A549 (cell line): ENCODE data around the gene SNF8. TPM values are rescaled to one million over a fixed set of nuclear protein-coding genes. Genes with fewer than 3 reads are reported as not detected.

Experiments
- ATAC-seq, 2 experiments: fragments of 200-7000 bp in 1 of 2; fragments of >200 bp in 1 of 2; cut with Nextera tagmentation in 1 of 2; cut with Tn5 transposase in 1 of 2; 3 replicates each; pipeline versions ENCODE4 v1.8.0 to v1.9.1; 2018 to 2020; ENCODE audit warnings: mild to moderate bottlenecking in 1 of 2, moderate library complexity in 1 of 2
- CTCF ChIA-PET: fragments of 300-600 bp; sonication (Branson Sonifier 250); formaldehyde crosslinking; extraction: SDS; loops from one replicate; lab custom pipeline; 2021; ENCODE audit warnings: antibody characterized with exemption, inconsistent platforms; lab: Yijun Ruan, JAX
- POLR2A ChIA-PET: fragments of 350-600 bp; formaldehyde crosslinking; extraction: SDS; loops from one replicate; lab custom pipeline; 2021; ENCODE audit warnings: antibody characterized with exemption, inconsistent platforms; lab: Yijun Ruan, JAX
- DNase-seq, 2 experiments: peaks; one replicate each; pipeline versions ENCODE4 v3.0.0 to v3.0.0-alpha.2; 2011 to 2016; ENCODE audit warnings: low read depth in 1 of 2, low spot score in 1 of 2
- FAIRE-seq: peaks from 2 replicates; lab custom pipeline; 2011; peaks lifted over from hg19 to GRCh38; lab: Jason Lieb, UNC
- H3K27ac ChIP-seq, 2 experiments: fragments of >200 bp; sonication (Bioruptor Twin); formaldehyde crosslinking; 3 replicates each; pipeline ENCODE4 v1.5.1; 2016 to 2017
- H3K4me1 ChIP-seq: fragments of >200 bp; sonication (Bioruptor Twin); formaldehyde crosslinking; 3 replicates; pipeline ENCODE4 v1.6.1; 2016
- H3K4me2 ChIP-seq: fragments of >200 bp; sonication (Bioruptor Twin); formaldehyde crosslinking; 3 replicates; pipeline ENCODE4 v1.6.1; 2016
- H3K4me3 ChIP-seq: fragments of >200 bp; sonication (Bioruptor Twin); formaldehyde crosslinking; 3 replicates; pipeline ENCODE4 v1.5.1; 2016
- H3K9me3 ChIP-seq: fragments of >200 bp; sonication (Bioruptor Twin); formaldehyde crosslinking; 3 replicates; pipeline ENCODE4 v1.6.1; 2016
- BHLHE40 ChIP-seq: IDR thresholded peaks from 2 replicates; pipeline ENCODE4 v1.6.1; 2012; ENCODE audit warnings: low read depth, low read length, inconsistent platforms
- CBX8 ChIP-seq: fragments of 200-600 bp; sonication (generic); IDR thresholded peaks from 2 replicates; pipeline ENCODE4 v1.6.1; 2016
- CEBPB ChIP-seq, 2 experiments: fragments of >200 bp in 1 of 2; sonication (Bioruptor Twin) in 1 of 2; formaldehyde crosslinking in 1 of 2; IDR thresholded peaks; 2 replicates each; pipeline ENCODE4 v1.6.1; 2012 to 2016
- CHD4 ChIP-seq: fragments of 200-600 bp; sonication (generic); IDR thresholded peaks from 2 replicates; pipeline ENCODE4 v1.6.1; 2016; ENCODE audit warnings: antibody characterized with exemption, mild to moderate bottlenecking, borderline replicate concordance
- CTCF ChIP-seq: fragments of >200 bp; sonication (Bioruptor Twin); formaldehyde crosslinking; IDR thresholded peaks from 3 replicates; pipeline ENCODE4 v1.5.1; 2016
- FOSB ChIP-seq: fragments of 250-450 bp; sonication (Bioruptor Pico); IDR thresholded peaks from 2 replicates; pipeline ENCODE4 v1.5.0; 2020; ENCODE audit warnings: mild to moderate bottlenecking, moderate library complexity
- HES2 ChIP-seq: fragments of >200 bp; sonication (Bioruptor Twin); formaldehyde crosslinking; IDR thresholded peaks from 2 replicates; pipeline ENCODE4 v1.6.1; 2016
- HEYL ChIP-seq: fragments of 250-450 bp; sonication (Bioruptor Pico); IDR thresholded peaks from 2 replicates; pipeline ENCODE4 v1.8.0; 2021; ENCODE audit warnings: mild to moderate bottlenecking, moderate library complexity
- HMGXB4 ChIP-seq: fragments of 250-450 bp; sonication (Bioruptor Pico); IDR thresholded peaks from 2 replicates; pipeline ENCODE4 v1.5.0; 2021; ENCODE audit warnings: mild to moderate bottlenecking, moderate library complexity, borderline replicate concordance
- HOXA7 ChIP-seq: fragments of 250-450 bp; sonication (Bioruptor Pico); IDR thresholded peaks from 2 replicates; pipeline ENCODE4 v1.5.0; 2020; ENCODE audit warnings: mild to moderate bottlenecking, moderate library complexity
- HOXB13 ChIP-seq: fragments of 250-450 bp; sonication (Bioruptor Pico); IDR thresholded peaks from 2 replicates; pipeline ENCODE4 v1.5.0; 2020; ENCODE audit warnings: low read depth, mild to moderate bottlenecking, moderate library complexity
- HOXB5 ChIP-seq: fragments of 250-450 bp; sonication (Bioruptor Pico); IDR thresholded peaks from 2 replicates; pipeline ENCODE4 v1.5.0; 2020; ENCODE audit warnings: mild to moderate bottlenecking, moderate library complexity
- JUN ChIP-seq, 2 experiments: fragments of >200 bp; sonication (Bioruptor Twin); formaldehyde crosslinking; IDR thresholded peaks; 2 replicates in 1 of 2; 3 replicates in 1 of 2; pipeline ENCODE4 v1.6.1; 2016 to 2017
- JUNB ChIP-seq: fragments of >200 bp; sonication (Bioruptor Twin); formaldehyde crosslinking; IDR thresholded peaks from 2 replicates; pipeline ENCODE4 v1.6.1; 2016
- KDM5A ChIP-seq: fragments of 200-600 bp; sonication (generic); IDR thresholded peaks from 2 replicates; pipeline ENCODE4 v1.6.1; 2016; ENCODE audit warnings: antibody characterized with exemption, mild to moderate bottlenecking
- NFE2L2 ChIP-seq: fragments of 150-350 bp; conservative IDR thresholded peaks from 2 replicates; pipeline ENCODE4 v1.6.1; 2014; ENCODE audit warnings: low read length
- NPAS2 ChIP-seq: fragments of 250-450 bp; sonication (Bioruptor Pico); IDR thresholded peaks from 2 replicates; pipeline ENCODE4 v1.8.0; 2022; ENCODE audit warnings: mild to moderate bottlenecking, moderate library complexity, borderline replicate concordance
- PBX3 ChIP-seq: IDR thresholded peaks from 2 replicates; pipeline ENCODE4 v1.6.1; 2012
- RFX5 ChIP-seq: fragments of 450-650 bp; IDR thresholded peaks from 2 replicates; pipeline ENCODE4 v1.7.1; 2014; ENCODE audit warnings: antibody characterized with exemption, mild to moderate bottlenecking, moderate library complexity
- TFCP2L1 ChIP-seq: fragments of 250-450 bp; sonication (Bioruptor Pico); IDR thresholded peaks from 2 replicates; pipeline ENCODE4 v1.5.0; 2021; ENCODE audit warnings: mild to moderate bottlenecking
- TP53 ChIP-seq: fragments of 250-450 bp; sonication (Bioruptor Pico); IDR thresholded peaks from 2 replicates; pipeline ENCODE4 v1.5.0; 2021; ENCODE audit warnings: mild to moderate bottlenecking, moderate library complexity
- ZFP36 ChIP-seq: fragments of 450-650 bp; IDR thresholded peaks from 2 replicates; pipeline ENCODE4 v1.6.1; 2014; ENCODE audit warnings: borderline replicate concordance; ENCODE audit not compliant: partially characterized antibody
- ZNF302 ChIP-seq: fragments of 250-450 bp; sonication (Bioruptor Pico); IDR thresholded peaks from 2 replicates; pipeline ENCODE4 v1.9.0; 2021; ENCODE audit warnings: inconsistent platforms, mild to moderate bottlenecking, moderate library complexity
- WGBS: methylation state at CpG from one replicate; pipeline ENCODE4 v1.1.6; 2017; ENCODE audit errors: missing lambda C conversion rate; 5-methylcytosine and 5-hydroxymethylcytosine counted together
- polyA plus RNA-seq, 4 experiments: library from polyadenylated mRNA; depleted of rRNA in 3 of 4; stranded (reverse); fragments of >200 nt; fragmentation: RNase III in 1 of 4; extraction: RNeasy Plus Mini Kit Qiagen cat#74134 plus additional on column Dnase treatment in 1 of 4; gene quantifications; 2 replicates in 3 of 4; 3 replicates in 1 of 4; pipeline ENCODE4 v1.2.3, GENCODE V29; 2011 to 2017
- TF ChIP-seq, protein P1 (sequence below): fragments of 450-650 bp; IDR thresholded peaks from 2 replicates; pipeline ENCODE4 v1.6.1; 2014; ENCODE audit warnings: antibody characterized with exemption
- TF ChIP-seq, protein P2 (sequence below): IDR thresholded peaks from 2 replicates; pipeline ENCODE4 v1.6.1; 2012; ENCODE audit warnings: low read depth, borderline replicate concordance
- TF ChIP-seq, protein P3 (sequence below): fragments of 250-450 bp; sonication (Bioruptor Pico); IDR thresholded peaks from 2 replicates; pipeline ENCODE4 v1.5.0; 2020; ENCODE audit warnings: low read depth, mild to moderate bottlenecking, moderate library complexity

SNF8 gene
- polyA plus RNA-seq, 2 of the 4 experiments (the other 2 are of a cell fraction), result 209 to 320 TPM

DNA sequence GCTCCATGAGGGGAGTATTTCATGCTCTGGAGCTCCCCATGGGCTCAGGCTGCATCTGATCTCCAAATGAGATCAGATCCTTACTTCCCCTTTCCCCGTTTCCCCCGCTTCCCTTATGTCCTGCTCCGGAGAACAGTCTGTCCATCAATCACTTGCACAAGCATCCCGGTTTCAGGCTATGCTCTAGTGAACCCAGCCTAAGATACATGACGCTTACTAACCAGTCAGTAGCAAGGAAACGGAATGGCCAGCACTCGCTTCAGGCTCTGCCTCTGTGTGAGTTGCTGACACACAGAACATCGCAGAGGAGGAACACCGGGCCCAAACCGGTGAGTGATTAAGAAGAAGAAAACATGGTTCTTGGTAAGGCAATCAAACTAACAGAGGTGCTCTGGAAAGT, 61.5 kb downstream of the SNF8 start:
- 86% methylated on average over 10 of the region's 10 CpGs for WGBS
- POLR2A ChIA-PET, result no interaction called here
- DNase-seq (no peak), ATAC-seq (no peak), FAIRE-seq (no peak)
- no peak overlapping the region for H3K4me3 ChIP-seq
- H3K4me2 ChIP-seq, result no peak overlapping the region
- TF ChIP-seq HMGXB4 (CRISPR knock-in tag) (no peak), HOXA7 (no peak), JUNB (no peak), ZFP36 (no peak), HOXB13 (CRISPR knock-in tag) (no peak), ZNF302 (CRISPR knock-in tag) (no peak), KDM5A (no peak), FOSB (no peak), BHLHE40 (no peak), HOXB5 (no peak), JUN (IDR thresholded peaks at IDR 0.05) (no peak), TFCP2L1 (no peak)
- TF ChIP-seq, protein P1, sequence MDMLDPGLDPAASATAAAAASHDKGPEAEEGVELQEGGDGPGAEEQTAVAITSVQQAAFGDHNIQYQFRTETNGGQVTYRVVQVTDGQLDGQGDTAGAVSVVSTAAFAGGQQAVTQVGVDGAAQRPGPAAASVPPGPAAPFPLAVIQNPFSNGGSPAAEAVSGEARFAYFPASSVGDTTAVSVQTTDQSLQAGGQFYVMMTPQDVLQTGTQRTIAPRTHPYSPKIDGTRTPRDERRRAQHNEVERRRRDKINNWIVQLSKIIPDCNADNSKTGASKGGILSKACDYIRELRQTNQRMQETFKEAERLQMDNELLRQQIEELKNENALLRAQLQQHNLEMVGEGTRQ, result no peak
- no peaks in the 10 kb centered on the region for H3K9me3 ChIP-seq
- no peak overlapping the region for H3K27ac ChIP-seq
- H3K4me1 ChIP-seq, result peaks cover 13% of the 10 kb centered on the region; the same call in 2 of the 3 replicates
- CTCF ChIA-PET, result interaction anchor here (0.6 to 76.6 kb wide), 11 partner anchors 8 to 585 kb away, joined by 3 to 3251 read pairs (median 9); partner anchors contain the start of genes CALCOCO2, HOXB13, PRAC1 and PRAC2

DNA sequence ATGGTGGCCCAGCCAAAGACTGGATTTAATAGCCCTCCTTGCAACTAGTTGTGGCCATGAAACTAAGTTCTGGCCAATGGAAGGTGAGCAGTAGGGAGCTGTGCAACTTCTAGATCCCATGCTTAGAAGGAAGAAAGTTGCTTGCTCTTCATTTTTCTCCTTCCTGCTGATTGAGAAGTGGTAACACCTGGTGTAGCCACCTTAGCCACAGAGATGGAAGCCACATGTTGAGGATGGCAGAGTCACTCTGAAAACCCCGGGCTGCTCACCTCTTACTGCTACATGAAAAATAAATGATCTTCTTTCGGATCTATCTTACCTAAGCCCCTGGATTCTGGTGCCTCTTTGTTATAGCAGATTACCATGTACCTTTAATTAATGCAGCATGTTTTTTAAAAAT, 62.4 kb downstream of the SNF8 start:
- Histone ChIP-seq H3K4me1 (peaks cover 19% of the 10 kb centered on the region), H3K27ac (no peak overlapping the region), H3K9me3 (no peaks in the 10 kb centered on the region)
- ChIA-PET CTCF (interaction anchor here (0.6 to 76.6 kb wide), 11 partner anchors 8 to 219 kb away, joined by 3 to 3251 read pairs (median 30); partner anchors contain the start of genes ATP5MC1, CALCOCO2, HOXB13 and PRAC1), POLR2A (interaction anchor here (0.6 kb wide), 1 partner anchor 14 kb away, joined by 5 read pairs; no protein-coding TSS in a partner anchor)
- no peak for ATAC-seq
- TF ChIP-seq CBX8 (no peak), JUNB (no peak), HES2 (no peak), NFE2L2 (no peak), PBX3 (no peak), TP53 (CRISPR knock-in tag) (no peak), CHD4 (no peak), RFX5 (no peak), CTCF (no peak), JUN (IDR thresholded peaks at IDR 0.05) (no peak), NPAS2 (CRISPR knock-in tag) (no peak), KDM5A (no peak), HEYL (CRISPR knock-in tag) (no peak), CEBPB (IDR thresholded peaks at IDR 0.05) (no peak), HOXB13 (CRISPR knock-in tag) (no peak)
- TF ChIP-seq, protein P2, sequence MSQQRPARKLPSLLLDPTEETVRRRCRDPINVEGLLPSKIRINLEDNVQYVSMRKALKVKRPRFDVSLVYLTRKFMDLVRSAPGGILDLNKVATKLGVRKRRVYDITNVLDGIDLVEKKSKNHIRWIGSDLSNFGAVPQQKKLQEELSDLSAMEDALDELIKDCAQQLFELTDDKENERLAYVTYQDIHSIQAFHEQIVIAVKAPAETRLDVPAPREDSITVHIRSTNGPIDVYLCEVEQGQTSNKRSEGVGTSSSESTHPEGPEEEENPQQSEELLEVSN, result no peak
- TF ChIP-seq, protein P3, sequence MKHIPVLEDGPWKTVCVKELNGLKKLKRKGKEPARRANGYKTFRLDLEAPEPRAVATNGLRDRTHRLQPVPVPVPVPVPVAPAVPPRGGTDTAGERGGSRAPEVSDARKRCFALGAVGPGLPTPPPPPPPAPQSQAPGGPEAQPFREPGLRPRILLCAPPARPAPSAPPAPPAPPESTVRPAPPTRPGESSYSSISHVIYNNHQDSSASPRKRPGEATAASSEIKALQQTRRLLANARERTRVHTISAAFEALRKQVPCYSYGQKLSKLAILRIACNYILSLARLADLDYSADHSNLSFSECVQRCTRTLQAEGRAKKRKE, result no peak
- TF ChIP-seq, all 56 proteins: peak for 0
- no peak for FAIRE-seq
- 86% methylated on average over 2 of the region's 2 CpGs for WGBS
- no peak overlapping the region for H3K4me3 ChIP-seq
- H3K4me2 ChIP-seq, result no peak overlapping the region
- no peak for DNase-seq
